Neural cell (in vitro differentiated cells): ENCODE data around the gene MYO7B. TPM values are rescaled to one million over a fixed set of nuclear protein-coding genes. Genes with fewer than 3 reads are reported as not detected.

ENCODE experiments used
- H2AFZ ChIP-seq: fragments of 200-600, 300-800 bp; sonication (generic), shearing (Covaris generic); 2 replicates; pipeline ENCODE4 v1.6.0; 2014; ENCODE audit warnings: low read depth, mild to moderate bottlenecking, antibody characterized with exemption, low read length, moderate library complexity
- H3F3A ChIP-seq: fragments of 200-600 bp; shearing (Covaris generic); 2 replicates; pipeline ENCODE4 v1.6.1; 2016; ENCODE audit warnings: mild to moderate bottlenecking, moderate library complexity, mixed read lengths, antibody characterized with exemption, low read length; ENCODE audit not compliant: insufficient read depth, poor library complexity, severe bottlenecking
- H3K27ac ChIP-seq: fragments of 200-600, 300-800 bp; sonication (generic), shearing (Covaris generic); 2 replicates; pipeline ENCODE4 v1.5.1; 2014; ENCODE audit warnings: mild to moderate bottlenecking, low read length, moderate library complexity
- H3K27me3 ChIP-seq: fragments of 300-800, 200-600 bp; sonication (generic), shearing (Covaris generic); 2 replicates; pipeline ENCODE4 v1.6.0; 2014; ENCODE audit warnings: mild to moderate bottlenecking, low read depth, low read length, moderate library complexity; ENCODE audit not compliant: insufficient read depth
- H3K36me3 ChIP-seq: fragments of 300-800, 200-600 bp; sonication (generic), shearing (Covaris generic); 2 replicates; pipeline ENCODE4 v1.5.1; 2014; ENCODE audit warnings: mild to moderate bottlenecking, antibody characterized with exemption, low read length, moderate library complexity; ENCODE audit not compliant: insufficient read depth
- H3K4me2 ChIP-seq: fragments of 300-800, 200-600 bp; sonication (generic), shearing (Covaris generic); 2 replicates; pipeline ENCODE4 v1.6.0; 2014; ENCODE audit warnings: mild to moderate bottlenecking, low read length
- H3K4me3 ChIP-seq: fragments of 300-800, 200-600 bp; sonication (generic), shearing (Covaris generic); 2 replicates; pipeline ENCODE4 v1.5.1; 2014; ENCODE audit warnings: mild to moderate bottlenecking, low read length, moderate library complexity
- H3K79me2 ChIP-seq: fragments of 200-600 bp; shearing (Covaris generic); replicated peaks from 2 replicates; pipeline ENCODE4 v1.6.0; 2014; ENCODE audit warnings: mild to moderate bottlenecking, low read length, moderate library complexity; ENCODE audit not compliant: insufficient read depth
- H3K9ac ChIP-seq: fragments of 300-800, 200-600 bp; sonication (generic), shearing (Covaris generic); 2 replicates; pipeline ENCODE4 v1.6.1; 2016; ENCODE audit warnings: mild to moderate bottlenecking, low read length, mixed read lengths
- H3K9me2 ChIP-seq: fragments of 200-600 bp; shearing (Covaris generic); 2 replicates; pipeline ENCODE4 v1.6.1; 2016; ENCODE audit warnings: mild to moderate bottlenecking, low read length, mixed read lengths; ENCODE audit not compliant: insufficient read depth
- H3K9me3 ChIP-seq: fragments of 200-600, 300-800 bp; sonication (generic), shearing (Covaris generic); 2 replicates; pipeline ENCODE4 v1.6.1; 2016; ENCODE audit warnings: mild to moderate bottlenecking, mixed run types, low read length, moderate library complexity, mixed read lengths
- H4K20me1 ChIP-seq: fragments of 200-600 bp; shearing (Covaris generic); 2 replicates; pipeline ENCODE4 v1.6.1; 2016; ENCODE audit warnings: mild to moderate bottlenecking, mixed run types; ENCODE audit not compliant: insufficient read depth
- EP300 ChIP-seq: fragments of 450-650 bp; conservative IDR thresholded peaks from 2 replicates; pipeline ENCODE4 v1.6.1; 2014; ENCODE audit warnings: antibody characterized with exemption, mild to moderate bottlenecking, moderate library complexity; ENCODE audit not compliant: poor library complexity, severe bottlenecking
- EZH2 ChIP-seq: fragments of 200-600, 300-800 bp; shearing (Covaris generic), sonication (generic); IDR thresholded peaks from 2 replicates; pipeline ENCODE4 v1.6.1; 2014; ENCODE audit warnings: antibody characterized with exemption, low read length, borderline replicate concordance, mild to moderate bottlenecking; ENCODE audit not compliant: insufficient read depth, poor library complexity, severe bottlenecking
- MXI1 ChIP-seq: fragments of 450-650 bp; conservative IDR thresholded peaks from 2 replicates; pipeline ENCODE4 v1.6.1; 2014; ENCODE audit warnings: antibody characterized with exemption, mild to moderate bottlenecking; ENCODE audit not compliant: poor library complexity, severe bottlenecking
- POLR2AphosphoS5 ChIP-seq: IDR thresholded peaks from 2 replicates; pipeline ENCODE4 v1.6.1; 2012
- RAD21 ChIP-seq: fragments of 450-650 bp; conservative IDR thresholded peaks from 2 replicates; pipeline ENCODE4 v1.6.1; 2014; ENCODE audit warnings: antibody characterized with exemption, mild to moderate bottlenecking, moderate library complexity
- SMC3 ChIP-seq: fragments of 450-650 bp; conservative IDR thresholded peaks from 2 replicates; pipeline ENCODE4 v1.6.1; 2014; ENCODE audit warnings: antibody characterized with exemption, mild to moderate bottlenecking, moderate library complexity; ENCODE audit not compliant: poor library complexity
- TAF1 ChIP-seq: IDR thresholded peaks from 2 replicates; pipeline ENCODE4 v1.6.1; 2012; ENCODE audit warnings: low read depth
- polyA plus RNA-seq: library from polyadenylated mRNA; depleted of rRNA; stranded (reverse); fragments of >200 nt; gene quantifications from 2 replicates; pipeline ENCODE4 v1.2.3, GENCODE V29; 2014
- TF ChIP-seq, protein P1 (sequence below): IDR thresholded peaks from 2 replicates; pipeline ENCODE4 v1.6.1; 2012; ENCODE audit warnings: borderline replicate concordance
- TF ChIP-seq, protein P2 (sequence below): fragments of 450-650 bp; IDR thresholded peaks from 2 replicates; pipeline ENCODE4 v1.5.1; 2014; ENCODE audit warnings: antibody characterized with exemption, mild to moderate bottlenecking, moderate library complexity; ENCODE audit not compliant: poor library complexity, severe bottlenecking

Gene MYO7B
- polyA plus RNA-seq, 1 donor from 2014 or later = 0.16 TPM

DNA sequence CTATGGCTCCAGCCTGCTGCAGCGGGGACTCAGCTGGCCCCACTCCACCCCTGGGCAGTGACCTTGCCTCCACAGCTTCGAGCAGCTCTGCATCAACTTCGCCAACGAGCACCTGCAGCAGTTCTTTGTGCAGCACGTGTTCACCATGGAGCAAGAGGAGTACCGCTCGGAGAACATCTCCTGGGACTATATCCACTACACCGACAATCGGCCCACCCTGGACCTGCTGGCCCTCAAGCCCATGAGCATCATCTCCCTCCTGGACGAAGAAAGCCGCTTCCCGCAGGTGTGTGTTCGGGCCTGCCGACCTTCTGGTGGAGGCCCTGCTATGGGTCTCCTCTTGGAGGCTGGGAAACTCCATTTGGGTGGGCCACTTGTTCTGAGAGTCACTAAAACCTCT is 48.6 kb downstream of the MYO7B start:
- no peaks in the 10 kb centered on the region for H3K79me2 ChIP-seq
- no peak overlapping the region for H3K9ac ChIP-seq
- H3K4me3 ChIP-seq = no peak overlapping the region
- no peaks in the 10 kb centered on the region for H4K20me1 ChIP-seq
- H3K27me3 ChIP-seq = no peaks in the 10 kb centered on the region
- no peak overlapping the region for H3K4me2 ChIP-seq
- H3K9me2 ChIP-seq = no peaks in the 10 kb centered on the region
- TF ChIP-seq SMC3 (no peak), EZH2 (no peak)
- H3K9me3 ChIP-seq = no peaks in the 10 kb centered on the region
- H3K27ac ChIP-seq = no peak overlapping the region
- no peaks in the 10 kb centered on the region for H3F3A ChIP-seq
- H3K36me3 ChIP-seq = no peaks in the 10 kb centered on the region
- no peak overlapping the region for H2AFZ ChIP-seq

DNA sequence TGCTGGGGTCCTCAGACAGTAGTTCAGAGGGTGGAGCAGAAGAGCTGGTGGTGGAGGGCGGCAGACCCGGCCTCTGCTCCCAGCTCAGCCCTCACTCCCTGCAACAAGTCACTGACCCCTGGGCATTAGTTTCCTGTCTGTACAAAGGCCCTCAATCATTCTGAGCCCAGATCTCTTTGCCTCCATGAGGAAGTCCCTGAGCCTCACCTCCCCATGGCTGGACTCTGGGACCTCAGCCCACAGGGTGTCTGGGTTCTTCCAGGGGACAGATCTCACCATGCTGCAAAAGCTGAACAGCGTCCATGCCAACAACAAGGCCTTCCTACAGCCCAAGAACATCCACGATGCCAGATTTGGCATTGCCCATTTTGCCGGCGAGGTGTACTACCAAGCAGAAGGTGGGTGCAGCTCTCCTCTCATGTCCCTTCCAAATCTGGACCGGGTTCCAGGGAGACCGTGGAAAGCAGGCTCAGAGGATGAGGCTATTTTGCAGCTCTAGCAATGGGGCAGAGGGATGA is 49.1 kb downstream of the MYO7B start:
- Histone ChIP-seq H3K9ac (no peak overlapping the region), H3K4me3 (no peak overlapping the region), H3K27ac (no peak overlapping the region), H3K27me3 (no peaks in the 10 kb centered on the region), H3K9me2 (no peaks in the 10 kb centered on the region), H3K79me2 (no peaks in the 10 kb centered on the region), H3K36me3 (no peaks in the 10 kb centered on the region), H3K4me2 (no peak overlapping the region), H3F3A (no peaks in the 10 kb centered on the region), H4K20me1 (no peaks in the 10 kb centered on the region), H2AFZ (no peak overlapping the region), H3K9me3 (no peaks in the 10 kb centered on the region)
- TF ChIP-seq, protein P1, sequence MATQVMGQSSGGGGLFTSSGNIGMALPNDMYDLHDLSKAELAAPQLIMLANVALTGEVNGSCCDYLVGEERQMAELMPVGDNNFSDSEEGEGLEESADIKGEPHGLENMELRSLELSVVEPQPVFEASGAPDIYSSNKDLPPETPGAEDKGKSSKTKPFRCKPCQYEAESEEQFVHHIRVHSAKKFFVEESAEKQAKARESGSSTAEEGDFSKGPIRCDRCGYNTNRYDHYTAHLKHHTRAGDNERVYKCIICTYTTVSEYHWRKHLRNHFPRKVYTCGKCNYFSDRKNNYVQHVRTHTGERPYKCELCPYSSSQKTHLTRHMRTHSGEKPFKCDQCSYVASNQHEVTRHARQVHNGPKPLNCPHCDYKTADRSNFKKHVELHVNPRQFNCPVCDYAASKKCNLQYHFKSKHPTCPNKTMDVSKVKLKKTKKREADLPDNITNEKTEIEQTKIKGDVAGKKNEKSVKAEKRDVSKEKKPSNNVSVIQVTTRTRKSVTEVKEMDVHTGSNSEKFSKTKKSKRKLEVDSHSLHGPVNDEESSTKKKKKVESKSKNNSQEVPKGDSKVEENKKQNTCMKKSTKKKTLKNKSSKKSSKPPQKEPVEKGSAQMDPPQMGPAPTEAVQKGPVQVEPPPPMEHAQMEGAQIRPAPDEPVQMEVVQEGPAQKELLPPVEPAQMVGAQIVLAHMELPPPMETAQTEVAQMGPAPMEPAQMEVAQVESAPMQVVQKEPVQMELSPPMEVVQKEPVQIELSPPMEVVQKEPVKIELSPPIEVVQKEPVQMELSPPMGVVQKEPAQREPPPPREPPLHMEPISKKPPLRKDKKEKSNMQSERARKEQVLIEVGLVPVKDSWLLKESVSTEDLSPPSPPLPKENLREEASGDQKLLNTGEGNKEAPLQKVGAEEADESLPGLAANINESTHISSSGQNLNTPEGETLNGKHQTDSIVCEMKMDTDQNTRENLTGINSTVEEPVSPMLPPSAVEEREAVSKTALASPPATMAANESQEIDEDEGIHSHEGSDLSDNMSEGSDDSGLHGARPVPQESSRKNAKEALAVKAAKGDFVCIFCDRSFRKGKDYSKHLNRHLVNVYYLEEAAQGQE = no peak
- TF ChIP-seq, protein P2, sequence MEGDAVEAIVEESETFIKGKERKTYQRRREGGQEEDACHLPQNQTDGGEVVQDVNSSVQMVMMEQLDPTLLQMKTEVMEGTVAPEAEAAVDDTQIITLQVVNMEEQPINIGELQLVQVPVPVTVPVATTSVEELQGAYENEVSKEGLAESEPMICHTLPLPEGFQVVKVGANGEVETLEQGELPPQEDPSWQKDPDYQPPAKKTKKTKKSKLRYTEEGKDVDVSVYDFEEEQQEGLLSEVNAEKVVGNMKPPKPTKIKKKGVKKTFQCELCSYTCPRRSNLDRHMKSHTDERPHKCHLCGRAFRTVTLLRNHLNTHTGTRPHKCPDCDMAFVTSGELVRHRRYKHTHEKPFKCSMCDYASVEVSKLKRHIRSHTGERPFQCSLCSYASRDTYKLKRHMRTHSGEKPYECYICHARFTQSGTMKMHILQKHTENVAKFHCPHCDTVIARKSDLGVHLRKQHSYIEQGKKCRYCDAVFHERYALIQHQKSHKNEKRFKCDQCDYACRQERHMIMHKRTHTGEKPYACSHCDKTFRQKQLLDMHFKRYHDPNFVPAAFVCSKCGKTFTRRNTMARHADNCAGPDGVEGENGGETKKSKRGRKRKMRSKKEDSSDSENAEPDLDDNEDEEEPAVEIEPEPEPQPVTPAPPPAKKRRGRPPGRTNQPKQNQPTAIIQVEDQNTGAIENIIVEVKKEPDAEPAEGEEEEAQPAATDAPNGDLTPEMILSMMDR = no peak
- TF ChIP-seq RAD21 (no peak), SMC3 (no peak), POLR2AphosphoS5 (no peak), TAF1 (no peak), EZH2 (no peak), MXI1 (no peak), EP300 (no peak)
